GM12892 (cell line): ENCODE results near the gene LRCH3.

Experiments used
- POLR2A ChIP-seq: IDR thresholded peaks from 2 replicates; pipeline ENCODE4 v1.6.1; 2011; ENCODE audit warnings: low read depth, low read length, control low read depth
- POLR2AphosphoS5 ChIP-seq: IDR thresholded peaks from 2 replicates; pipeline ENCODE4 v1.6.1; 2011; ENCODE audit warnings: low read depth, low read length, control low read depth

GRCh38 chr3:197795200-197795599, 4.1 kb downstream of the LRCH3 start:
- TF ChIP-seq POLR2A: no peak
- no peak for TF ChIP-seq POLR2AphosphoS5
